KBM-7 (cell line): ENCODE measurements around the gene FBXL17.
"Not testable (repeated sequence)": the region's sequence is repeated elsewhere in the genome, so short reads cannot be mapped to it uniquely, and the experiment has no call there.

Experiments used
- DNase-seq: peaks from one replicate; pipeline ENCODE4 v3.0.0-alpha.2; 2015
- in situ Hi-C: fragments of 300-500 bp; cut with MboI; formaldehyde crosslinking; loops from 2 replicates; pipeline ENCODE4 v1.14.3; 2020; ENCODE audit warnings: low sequenced_read_pairs, low pct_unique_long_range_greater_than_20kb, mixed read lengths

Gene FBXL17

DNA sequence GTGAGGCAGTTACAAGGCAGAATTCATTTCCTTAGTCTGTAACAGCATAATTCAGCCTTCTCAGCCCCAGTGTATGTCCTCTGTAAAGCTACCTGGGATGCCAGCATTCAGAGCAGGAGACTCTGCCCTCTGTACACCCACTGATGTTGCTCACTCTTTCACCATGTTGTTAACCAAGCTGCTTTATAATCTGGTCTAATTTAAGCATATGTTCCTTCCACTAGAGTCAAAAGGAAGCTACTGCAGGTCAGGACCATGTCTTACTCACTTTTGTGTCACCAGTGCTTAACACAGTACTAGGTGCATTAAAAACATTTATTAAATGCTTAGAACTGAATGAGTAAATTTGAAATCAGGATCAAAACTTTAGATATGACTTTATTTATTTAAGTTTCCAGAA lies 185.6 kb downstream of the FBXL17 start:
- in situ Hi-C loops = no loop called here
- DNase-seq = no peak

GRCh38 chr5:108193021-108193795 lies 188.7 kb downstream of the FBXL17 start:
- DNase-seq = no peak
- in situ Hi-C loops = no loop called here

DNA sequence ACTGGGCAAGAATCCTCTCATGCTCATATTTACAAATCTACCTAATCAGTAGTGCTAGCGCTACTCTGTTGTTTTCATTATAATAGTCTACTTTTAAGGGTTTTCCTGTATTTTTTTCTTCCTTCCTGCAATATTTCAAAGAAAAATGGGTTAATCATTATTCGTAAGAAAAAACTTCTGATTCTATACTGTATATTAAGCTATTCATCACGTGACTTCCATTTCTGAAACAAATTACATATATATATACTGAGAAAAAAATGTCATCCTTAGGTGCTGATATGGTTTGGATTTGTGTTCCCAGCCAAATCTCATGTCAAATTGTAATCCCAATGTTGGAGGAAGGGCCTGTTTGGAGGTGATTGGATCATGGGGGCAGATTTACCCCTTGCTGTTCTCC lies 197.0 kb downstream of the FBXL17 start:
- no peak for DNase-seq
- in situ Hi-C loops = no loop called here

DNA sequence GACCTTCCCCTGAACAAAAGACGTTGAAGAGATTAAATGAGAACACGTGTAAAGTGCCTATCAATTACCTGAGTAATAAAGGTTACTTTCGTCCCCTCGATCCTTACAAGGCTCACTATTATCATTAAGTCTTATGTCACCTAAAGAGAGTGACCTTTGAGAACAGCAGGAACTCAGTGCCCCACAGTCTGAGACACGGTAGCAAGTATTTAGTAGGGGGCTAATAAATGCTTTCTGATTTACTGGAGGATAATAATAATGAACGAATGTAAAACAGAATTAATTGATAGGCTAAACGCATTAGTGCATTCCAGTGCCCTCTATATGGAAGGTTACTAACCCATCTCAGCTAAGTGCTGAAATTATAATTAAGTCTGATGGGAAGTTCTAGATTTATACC lies 199.9 kb downstream of the FBXL17 start:
- DNase-seq = no peak
- in situ Hi-C loops = no loop called here

- no peak for DNase-seq
- in situ Hi-C loops = no loop called here
These were observed 207.6 kb downstream of the FBXL17 start for GRCh38 chr5:108174286-108174685.

GRCh38 chr5:108171759-108172158 lies 210.1 kb downstream of the FBXL17 start:
- no peak for DNase-seq
- in situ Hi-C loops = no loop called here

- in situ Hi-C loops = no loop called here
These were observed 213.0 kb downstream of the FBXL17 start for GRCh38 chr5:108168915-108169314.

DNA sequence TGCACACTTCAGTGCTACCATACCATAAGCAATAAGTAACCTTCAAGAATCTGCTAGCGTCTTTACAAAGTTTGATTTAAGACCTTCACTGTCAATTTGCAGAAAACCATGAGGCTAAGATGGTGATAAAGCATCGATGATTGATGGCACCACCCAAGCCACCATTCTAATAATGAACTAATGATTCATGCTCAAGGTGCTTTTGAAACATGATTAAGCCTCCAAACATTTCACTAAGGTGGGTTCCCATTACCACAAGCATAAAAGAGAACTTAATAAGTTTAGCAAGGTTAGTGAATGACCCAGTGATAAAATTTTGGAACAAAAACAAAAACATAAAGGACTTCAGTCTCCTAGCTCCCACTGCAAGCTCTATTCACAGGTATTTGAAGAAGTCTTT lies 214.7 kb downstream of the FBXL17 start:
- in situ Hi-C loops = no loop called here
- no peak for DNase-seq

More at GRCh38 chr5:108168915-108169314, 213.0 kb downstream of the FBXL17 start:
- no peak for DNase-seq

- no peak for DNase-seq
- in situ Hi-C loops = no loop called here
These were observed 217.3 kb downstream of the FBXL17 start for GRCh38 chr5:108164574-108164973.

DNA sequence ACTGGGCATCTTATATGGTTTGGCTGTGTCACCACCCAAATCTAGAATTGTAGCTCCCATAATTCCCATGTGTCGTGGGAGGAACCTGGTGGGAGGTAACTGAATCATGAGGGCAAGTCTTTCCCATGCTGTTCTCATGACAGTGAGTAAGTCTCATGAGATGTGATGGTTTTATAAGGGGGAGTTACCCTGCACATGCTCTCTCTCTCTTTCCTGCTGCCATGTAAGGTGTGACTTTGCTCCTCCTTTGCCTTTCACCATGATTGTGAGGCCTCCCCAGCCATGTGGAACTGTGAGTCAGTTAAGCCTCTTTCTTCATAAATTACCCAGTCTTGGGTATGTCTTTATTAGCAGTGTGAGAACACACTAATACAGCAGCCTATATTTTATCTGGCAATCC lies 229.0 kb downstream of the FBXL17 start:
- DNase-seq, in situ Hi-C loops: not testable (repeated sequence)

GRCh38 chr5:108149369-108149768 lies 232.5 kb downstream of the FBXL17 start:
- DNase-seq = no peak
- in situ Hi-C loops = no loop called here

GRCh38 chr5:108148715-108149139 lies 233.2 kb downstream of the FBXL17 start:
- in situ Hi-C loops = no loop called here
- peak; percentile 21 for DNase-seq

GRCh38 chr5:108146222-108146621 lies 235.7 kb downstream of the FBXL17 start:
- DNase-seq = no peak
- in situ Hi-C loops = no loop called here

- no peak for DNase-seq
- in situ Hi-C loops = no loop called here
These were observed 236.5 kb downstream of the FBXL17 start for GRCh38 chr5:108145351-108145750.

GRCh38 chr5:108144332-108144731 lies 237.6 kb downstream of the FBXL17 start:
- in situ Hi-C loops = no loop called here
- no peak for DNase-seq

DNA sequence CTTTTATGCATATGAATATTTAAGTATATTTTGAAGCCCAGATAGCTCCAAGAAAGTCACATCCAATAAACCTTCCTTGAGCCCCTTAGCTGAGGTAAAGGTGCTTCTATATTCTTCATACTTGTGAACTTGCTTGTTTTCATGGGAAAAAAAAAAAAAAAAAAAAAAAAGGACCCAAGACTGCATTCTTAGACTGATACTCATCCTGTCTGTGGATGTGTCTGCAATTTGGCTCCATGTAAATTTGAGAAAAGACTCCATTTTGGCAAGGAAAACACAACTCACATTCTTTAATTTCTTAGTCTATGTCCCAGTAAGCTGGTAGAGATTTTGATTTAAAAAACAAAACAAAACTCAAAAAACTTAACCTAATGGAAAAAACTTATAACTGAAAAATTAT lies 238.3 kb downstream of the FBXL17 start:
- in situ Hi-C loops = no loop called here
- no peak for DNase-seq

DNA sequence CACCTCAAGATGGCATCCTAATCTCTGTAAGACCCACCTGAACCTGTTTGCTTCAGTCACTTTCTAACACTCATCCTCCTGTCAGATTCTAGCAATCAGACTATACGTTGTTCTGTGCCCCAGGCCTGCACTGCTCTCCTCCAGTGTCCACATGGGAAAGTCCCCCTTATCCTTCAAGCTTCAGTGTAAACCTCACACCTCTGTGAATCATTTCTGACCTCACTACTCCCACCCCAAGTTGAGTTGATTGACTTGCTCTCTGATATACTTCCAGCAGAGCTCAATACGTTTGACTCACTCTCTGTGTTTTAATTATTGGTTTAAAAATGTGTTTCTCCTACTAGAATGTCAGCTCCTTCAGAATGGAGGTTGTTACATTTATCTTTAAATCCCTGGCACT lies 240.2 kb downstream of the FBXL17 start:
- in situ Hi-C loops = no loop called here
- DNase-seq = no peak

GRCh38 chr5:108136493-108136892 lies 245.4 kb downstream of the FBXL17 start:
- no peak for DNase-seq
- in situ Hi-C loops = no loop called here

DNA sequence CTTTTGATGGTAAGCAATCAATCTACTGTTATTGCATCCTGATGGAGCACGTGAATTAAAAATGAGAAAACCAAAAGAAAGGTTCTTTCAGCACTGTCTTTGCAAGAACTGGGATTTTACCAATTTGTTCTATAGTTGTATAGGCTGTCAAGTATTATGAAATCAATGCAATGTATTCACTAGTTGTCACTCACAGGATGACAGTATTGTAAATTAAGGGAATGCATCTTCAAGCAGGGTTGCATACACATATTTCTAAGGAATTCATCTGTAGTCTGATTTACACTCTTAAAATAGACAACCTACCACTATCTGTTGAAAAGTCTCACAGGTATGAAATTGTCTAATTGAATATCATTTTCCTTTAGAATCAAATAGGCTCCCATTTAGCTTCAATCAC lies 252.8 kb downstream of the FBXL17 start:
- in situ Hi-C loops = no loop called here
- DNase-seq = no peak

DNA sequence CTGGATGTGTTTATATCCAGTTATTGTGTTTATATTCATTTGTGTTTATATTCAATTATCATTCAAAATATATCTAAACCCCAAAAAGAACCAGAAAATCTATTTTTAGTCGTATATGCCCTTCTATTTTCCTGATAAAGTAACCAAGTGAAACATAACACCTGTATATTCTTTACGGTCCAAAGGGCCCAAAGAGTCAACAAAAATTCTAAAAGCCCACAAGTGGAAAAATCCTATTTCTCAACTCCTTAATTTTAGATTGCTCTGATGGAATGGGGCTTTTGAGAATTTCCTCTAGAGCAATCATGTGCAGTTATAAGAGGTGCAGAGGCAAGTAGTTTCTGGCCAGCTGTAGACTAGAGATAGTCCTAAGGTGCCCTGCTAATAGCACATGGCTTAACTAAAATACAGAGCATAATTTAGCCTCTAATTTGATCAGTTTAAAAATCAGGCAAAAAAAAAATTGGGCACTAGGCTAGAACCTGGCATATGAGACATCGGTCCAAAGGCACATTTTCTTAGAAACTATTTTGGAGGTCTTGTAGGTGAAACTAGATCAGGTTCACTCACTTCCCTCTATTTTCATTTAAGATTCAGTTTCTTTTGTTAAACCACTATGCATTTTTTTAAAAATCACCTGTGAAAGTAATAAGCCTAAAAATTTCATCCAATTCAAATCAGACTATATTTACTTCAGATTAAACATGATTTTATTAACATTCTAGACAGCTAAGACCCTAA lies 256.0 kb downstream of the FBXL17 start:
- in situ Hi-C loops = no loop called here
- DNase-seq = no peak

DNA sequence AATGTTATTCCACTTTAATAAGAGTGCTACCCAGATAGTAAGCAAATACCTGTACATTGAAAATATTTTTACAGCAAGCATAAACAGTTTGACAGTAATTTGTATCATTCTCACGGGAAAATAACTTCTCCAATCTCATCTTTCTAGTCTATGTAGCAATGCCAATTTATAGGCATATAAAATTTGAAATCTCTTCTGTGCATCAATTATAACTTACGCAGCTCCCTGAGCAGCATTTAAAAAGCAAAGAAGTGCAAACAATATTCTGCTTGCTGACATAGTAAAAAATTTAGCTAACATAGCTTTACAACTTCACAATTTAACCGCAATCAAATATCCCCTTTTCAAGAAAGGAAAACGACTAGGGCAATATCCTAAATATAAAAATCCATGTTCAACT lies 257.3 kb downstream of the FBXL17 start:
- in situ Hi-C loops = no loop called here
- DNase-seq = no peak
